Heart left ventricle (tissue), 16 donors: ENCODE data around the gene FCHSD2. TPM values are rescaled to one million over a fixed set of nuclear protein-coding genes. Genes with fewer than 3 reads are reported as not detected.
A peak's percentile ranks its signal among the peaks of the same experiment; 100 is the strongest.

Source experiments
- ATAC-seq, 4 donors: fragments of 200-7000 bp; cut with Tn5 transposase; one replicate each; pipeline ENCODE4 v1.9.1; 2020 to 2022; ENCODE audit warnings: moderate library complexity in 4 of 4, mild to moderate bottlenecking in 3 of 4, moderate number of reproducible peaks in 1 of 4
- DNase-seq, 5 donors: peaks; one replicate each; pipeline ENCODE4 v3.0.0-alpha.2; 2020
- H3K27ac ChIP-seq, 12 donors: fragments of 200-600 bp; sonication (generic) in 4 of 12; one replicate each; pipeline versions ENCODE4 v1.5.0 to v1.8.0; 2016 to 2022; ENCODE audit warnings: mild to moderate bottlenecking in 2 of 12
- H3K27me3 ChIP-seq, 9 donors: fragments of 200-600 bp; sonication (generic) in 2 of 9; one replicate each; pipeline versions ENCODE4 v1.5.1 to v1.8.0; 2016 to 2022; ENCODE audit warnings: mild to moderate bottlenecking in 3 of 9
- H3K36me3 ChIP-seq, 9 donors: fragments of 200-600 bp; sonication (generic) in 2 of 9; one replicate each; pipeline versions ENCODE4 v1.5.0 to v1.8.0; 2018 to 2022; ENCODE audit warnings: mild to moderate bottlenecking in 2 of 9
- H3K4me1 ChIP-seq, 12 donors: fragments of 200-600 bp; sonication (generic) in 4 of 12; one replicate each; pipeline versions ENCODE4 v1.5.0 to v1.8.0; 2016 to 2022; ENCODE audit warnings: mild to moderate bottlenecking in 3 of 12
- H3K4me3 ChIP-seq, 12 donors: fragments of 200-600 bp; sonication (generic) in 4 of 12; one replicate each; pipeline versions ENCODE4 v1.5.0 to v1.8.0; 2017 to 2022; ENCODE audit warnings: mild to moderate bottlenecking in 9 of 12, moderate library complexity in 4 of 12
- H3K9me3 ChIP-seq, 12 donors: fragments of 200-600 bp; sonication (generic) in 4 of 12; one replicate each; pipeline versions ENCODE4 v1.5.0 to v1.8.0; 2016 to 2022; ENCODE audit warnings: mild to moderate bottlenecking in 1 of 12
- POLR2A ChIP-seq, 2 donors: fragments of 450-650 bp; IDR thresholded peaks; one replicate each; pipeline ENCODE4 v1.6.1; 2017; ENCODE audit warnings: antibody characterized with exemption in 2 of 2, mild to moderate bottlenecking in 2 of 2, moderate library complexity in 2 of 2
- WGBS, 4 donors: extraction: QIAGEN DNeasy Blood & Tissue Kit in 2 of 4; methylation state at CpG; one replicate each; pipeline versions ENCODE4 v1.1.5 to v1.1.7; 2013 to 2018; 5-methylcytosine and 5-hydroxymethylcytosine counted together
- intact Hi-C, 10 donors: fragments of 100-400 bp; cut with DNase I; formaldehyde crosslinking; loops; one replicate each; pipeline versions ENCODE4 v1.11.1 to v1.14.2; 2022
- polyA plus RNA-seq, 2 donors: library from polyadenylated mRNA; stranded (reverse); fragments of 200-250 nt; gene quantifications; one replicate each; pipeline ENCODE4 v1.2.3, GENCODE V29; 2013
- total RNA-seq, 9 donors: library from RNA; depleted of rRNA in 2 of 9; stranded (reverse); fragments of >200 nt in 2 of 9; fragmentation: NEBNext Ultra II Directional in 3 of 9; extraction: Animal tissue kit (Norgen Biotek cat#: 25700) in 3 of 9; gene quantifications; one replicate each; pipeline versions ENCODE4 v1.1.0 to v1.2.4, GENCODE V29; 2016 to 2023
- TF ChIP-seq, protein P1 (sequence below), 12 donors: fragments of 200-600 bp; sonication (generic) in 4 of 12; IDR thresholded peaks; one replicate each; pipeline versions ENCODE4 v1.5.0 to v1.8.0; 2018 to 2022; ENCODE audit warnings: antibody characterized with exemption in 12 of 12, mild to moderate bottlenecking in 5 of 12
- donor health status: ischemic (EF 13 %, LVEDD 7.1; RV severe dilation, severe dysfunction).
- donor health status: healthy with polysubstance abuse.
- donor health status: DM: no; HTN: yes; CAD: no.
- donor health status: DM: no; HTN: no; CAD: no.
- donor health status: ischemic (EF 25% LVEDD 6.9; RV normal size, moderate dysfunction).
- donor health status: ischemic (EF 25% LVEDD 5.7; RV mildly dilated, moderate dysfunction).
- donor health status: healthy.
- donor health status: DM: yes; HTN: yes; CAD: no.
- donor health status: ischemic (EF 35%, LVEDD 5.7; RV mildly dilated, moderate dysfunction).
- donor health status: nonischemic (EF 11% LVEDD 7.7; RV severe dilation, severe dysfunction).
- donor health status: DM: yes; HTN: yes; CAD: no.
- donor health status: PGD.
- donor health status: ischemic (EF 29% LVEDD 5.4; RV normal size, mild dysfunction).
- donor health status: nonischemic (EF 23%, LVEDD 6.1; RV moderate dilation, normal function).

FCHSD2 gene
- total and polyA plus RNA-seq, 11 donors: 9.9 to 61.1 (median 39.0) TPM

DNA sequence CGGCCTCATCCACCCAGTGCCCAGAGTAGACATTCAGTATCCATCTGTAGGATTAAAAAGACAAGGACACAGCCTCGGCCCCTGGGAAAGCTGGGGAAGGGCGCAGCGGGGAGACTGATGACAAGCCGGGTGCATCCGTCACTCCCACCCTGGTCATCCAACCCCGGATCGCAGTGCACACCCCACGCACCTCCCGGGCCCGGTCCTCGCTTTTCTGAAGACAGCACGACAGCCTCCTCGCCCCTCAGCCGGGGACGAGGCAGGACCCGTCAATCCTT is 1.1 kb downstream of the FCHSD2 start:
- DNase-seq: peak in 2 of 5 donors; percentile 33 to 66
- peak; percentile 1 to 12 (median 7) for ATAC-seq
- no peaks in the 10 kb centered on the region for H3K9me3 ChIP-seq
- peak overlapping the region; percentile 91 to 99 (median 98) for H3K27ac ChIP-seq
- 0 to 1% (median 0%) methylated on average over 12 to 17 of the region's 17 CpGs for WGBS, 4 donors
- peaks cover 0 to 37% (median 24%) of the 10 kb centered on the region in 9 donors for H3K36me3 ChIP-seq
- no peaks in the 10 kb centered on the region for H3K27me3 ChIP-seq
- TF ChIP-seq, protein P1, sequence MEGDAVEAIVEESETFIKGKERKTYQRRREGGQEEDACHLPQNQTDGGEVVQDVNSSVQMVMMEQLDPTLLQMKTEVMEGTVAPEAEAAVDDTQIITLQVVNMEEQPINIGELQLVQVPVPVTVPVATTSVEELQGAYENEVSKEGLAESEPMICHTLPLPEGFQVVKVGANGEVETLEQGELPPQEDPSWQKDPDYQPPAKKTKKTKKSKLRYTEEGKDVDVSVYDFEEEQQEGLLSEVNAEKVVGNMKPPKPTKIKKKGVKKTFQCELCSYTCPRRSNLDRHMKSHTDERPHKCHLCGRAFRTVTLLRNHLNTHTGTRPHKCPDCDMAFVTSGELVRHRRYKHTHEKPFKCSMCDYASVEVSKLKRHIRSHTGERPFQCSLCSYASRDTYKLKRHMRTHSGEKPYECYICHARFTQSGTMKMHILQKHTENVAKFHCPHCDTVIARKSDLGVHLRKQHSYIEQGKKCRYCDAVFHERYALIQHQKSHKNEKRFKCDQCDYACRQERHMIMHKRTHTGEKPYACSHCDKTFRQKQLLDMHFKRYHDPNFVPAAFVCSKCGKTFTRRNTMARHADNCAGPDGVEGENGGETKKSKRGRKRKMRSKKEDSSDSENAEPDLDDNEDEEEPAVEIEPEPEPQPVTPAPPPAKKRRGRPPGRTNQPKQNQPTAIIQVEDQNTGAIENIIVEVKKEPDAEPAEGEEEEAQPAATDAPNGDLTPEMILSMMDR (IDR thresholded peaks at IDR 0.05): no peak
- TF ChIP-seq POLR2A (IDR thresholded peaks at IDR 0.05): no peak
- intact Hi-C loops: loop anchor here (2.0 to 10.0 kb wide), 10 partner anchors 36 to 416 kb away; no protein-coding TSS in a partner anchor
- H3K4me3 ChIP-seq: peak overlapping the region; percentile 65 to 97 (median 92)
- H3K4me1 ChIP-seq: peaks cover 2 to 62% (median 46%) of the 10 kb centered on the region in 12 donors

DNA sequence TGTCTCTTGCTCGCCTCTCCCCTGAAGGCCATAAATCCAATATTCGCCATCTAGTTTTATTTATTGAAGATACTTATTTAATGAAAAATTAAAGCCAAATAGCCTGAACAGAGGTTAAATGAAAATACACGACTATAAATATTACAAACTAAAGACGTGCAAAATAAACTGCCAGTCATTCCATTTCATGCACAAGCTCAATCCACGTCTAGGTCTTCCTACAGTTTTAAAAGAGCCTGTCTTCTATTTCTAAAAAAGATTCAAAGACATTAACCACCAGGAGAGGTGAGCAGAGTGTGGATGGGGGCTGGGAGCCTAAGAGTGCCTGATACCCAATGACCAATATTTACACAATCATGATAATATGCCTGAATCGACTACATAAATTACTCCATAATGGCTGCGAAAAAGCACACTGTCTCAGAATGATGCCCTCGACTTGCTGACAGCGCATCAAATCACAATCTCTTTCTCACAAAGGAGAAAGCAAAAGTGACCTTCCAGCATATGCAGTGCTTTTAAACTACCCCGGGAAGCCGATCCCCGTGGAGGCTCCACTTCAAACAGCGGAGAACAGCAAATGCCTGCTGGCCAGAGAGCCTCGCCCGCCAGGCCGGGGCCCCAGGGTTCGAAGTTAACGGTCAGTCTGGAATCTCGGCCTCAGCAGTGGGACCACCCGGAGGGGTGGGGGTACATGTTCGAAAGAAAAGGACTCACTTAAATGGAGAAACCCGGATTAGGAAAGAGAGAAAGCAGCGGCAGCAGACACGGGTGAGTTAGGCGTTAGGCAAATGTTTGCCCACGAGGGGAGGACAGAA is 1.7 kb downstream of the FCHSD2 start:
- intact Hi-C loops: loop anchor here (2.0 to 10.0 kb wide), 10 partner anchors 36 to 416 kb away; no protein-coding TSS in a partner anchor
- TF ChIP-seq POLR2A (IDR thresholded peaks at IDR 0.05): no peak
- TF ChIP-seq, protein P1 (IDR thresholded peaks at IDR 0.05): no peak
- Histone ChIP-seq H3K4me3 (peak overlapping the region; percentile 65 to 97 (median 92)), H3K27me3 (no peaks in the 10 kb centered on the region), H3K36me3 (peaks cover 0 to 43% (median 28%) of the 10 kb centered on the region in 9 donors), H3K27ac (peak overlapping the region; percentile 91 to 99 (median 98)), H3K9me3 (no peaks in the 10 kb centered on the region), H3K4me1 (peaks cover 2 to 66% (median 48%) of the 10 kb centered on the region in 12 donors)
- DNase-seq (peak in 3 of 5 donors; percentile 35 to 60 (median 46)), ATAC-seq (no peak)
- 4 to 5% (median 4%) methylated on average over 25 to 26 of the region's 26 CpGs for WGBS, 4 donors

DNA sequence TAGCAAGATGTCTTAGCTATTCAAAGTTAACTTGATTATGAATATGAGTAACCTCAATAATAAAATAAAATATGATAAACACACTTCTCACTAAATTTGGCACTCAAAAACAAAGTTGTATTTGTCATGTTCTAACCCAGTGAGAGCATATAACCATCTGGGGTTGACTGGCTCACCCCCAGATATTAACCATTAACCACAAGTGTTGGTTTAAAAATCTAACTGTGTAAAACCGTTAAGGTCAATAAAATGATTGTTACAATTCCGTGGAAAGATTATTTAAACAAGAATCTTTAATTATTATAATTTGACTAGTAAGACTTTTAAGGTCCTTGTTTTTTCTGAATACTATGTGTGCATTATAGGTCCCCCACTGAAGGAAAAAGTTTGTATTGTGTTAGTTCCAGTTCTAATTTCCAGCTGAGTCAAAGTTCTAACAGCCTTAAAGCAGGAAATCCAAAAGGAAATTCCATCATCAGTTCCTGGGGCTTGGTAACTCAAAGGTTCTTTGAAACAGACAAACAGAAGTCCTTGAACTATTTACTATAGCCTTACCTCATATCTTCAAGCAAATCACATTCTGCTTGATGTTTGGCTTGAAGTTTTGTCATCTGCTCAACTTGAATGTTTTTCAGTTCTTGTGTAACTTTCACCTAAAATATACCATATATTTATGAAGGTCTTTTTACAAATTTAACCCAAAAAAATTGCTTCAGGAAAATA is 2.5 kb downstream of the FCHSD2 start:
- Histone ChIP-seq H3K36me3 (peaks cover 0 to 51% (median 34%) of the 10 kb centered on the region in 9 donors), H3K4me1 (peaks cover 2 to 68% (median 47%) of the 10 kb centered on the region in 12 donors), H3K27me3 (no peaks in the 10 kb centered on the region), H3K9me3 (no peaks in the 10 kb centered on the region), H3K27ac (peak overlapping the region; percentile 41 to 99 (median 98)), H3K4me3 (peak overlapping the region in 11 of 12 donors; percentile 65 to 97 (median 92))
- 38 to 43% (median 40%) methylated on average over 2 of the region's 2 CpGs for WGBS, 4 donors
- TF ChIP-seq, protein P1 (IDR thresholded peaks at IDR 0.05): no peak
- no peak for TF ChIP-seq POLR2A (IDR thresholded peaks at IDR 0.05)
- DNase-seq: no peak
- no peak for ATAC-seq
- intact Hi-C loops: loop anchor here (2.0 to 10.0 kb wide), 12 partner anchors 37 to 415 kb away; no protein-coding TSS in a partner anchor

DNA sequence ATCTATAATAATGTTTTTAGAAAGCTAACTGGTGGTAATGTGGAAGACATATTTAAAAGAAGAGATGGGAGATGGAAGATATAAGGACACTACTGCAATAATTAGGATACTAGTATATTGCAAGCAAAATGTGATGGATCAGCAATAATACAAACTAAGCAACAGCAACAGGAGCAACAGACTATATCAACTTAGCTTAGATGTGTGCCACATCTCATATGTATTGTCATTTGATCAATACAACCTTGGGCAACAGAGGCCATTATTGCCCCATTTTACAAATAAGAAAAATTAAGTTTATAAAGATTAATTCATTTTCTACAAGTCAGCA is 4.2 kb downstream of the FCHSD2 start:
- ATAC-seq (no peak), DNase-seq (no peak)
- Histone ChIP-seq H3K27me3 (no peaks in the 10 kb centered on the region), H3K4me3 (no peak overlapping the region), H3K27ac (peak overlapping the region in 3 of 12 donors; percentile 3 to 99 (median 25)), H3K36me3 (peaks cover 0 to 68% (median 51%) of the 10 kb centered on the region in 9 donors), H3K4me1 (peaks cover 2 to 56% (median 37%) of the 10 kb centered on the region in 12 donors), H3K9me3 (no peaks in the 10 kb centered on the region)
- TF ChIP-seq POLR2A (IDR thresholded peaks at IDR 0.05): no peak
- TF ChIP-seq, protein P1 (IDR thresholded peaks at IDR 0.05): no peak
- intact Hi-C loops: loop anchor here in 2 of 10 donors (10.0 kb wide), 2 partner anchors 163 to 203 kb away; no protein-coding TSS in a partner anchor
